NCI-H69 (cell line): ENCODE measurements around the gene RAB3GAP2.
"Not testable (repeated sequence)": the region's sequence is repeated elsewhere in the genome, so short reads cannot be mapped to it uniquely, and the experiment has no call there.

Source experiments
- DNase-seq: peaks from one replicate; lab custom pipeline; 2025; lab: John Stamatoyannopoulos, UW

The RAB3GAP2 gene

DNA sequence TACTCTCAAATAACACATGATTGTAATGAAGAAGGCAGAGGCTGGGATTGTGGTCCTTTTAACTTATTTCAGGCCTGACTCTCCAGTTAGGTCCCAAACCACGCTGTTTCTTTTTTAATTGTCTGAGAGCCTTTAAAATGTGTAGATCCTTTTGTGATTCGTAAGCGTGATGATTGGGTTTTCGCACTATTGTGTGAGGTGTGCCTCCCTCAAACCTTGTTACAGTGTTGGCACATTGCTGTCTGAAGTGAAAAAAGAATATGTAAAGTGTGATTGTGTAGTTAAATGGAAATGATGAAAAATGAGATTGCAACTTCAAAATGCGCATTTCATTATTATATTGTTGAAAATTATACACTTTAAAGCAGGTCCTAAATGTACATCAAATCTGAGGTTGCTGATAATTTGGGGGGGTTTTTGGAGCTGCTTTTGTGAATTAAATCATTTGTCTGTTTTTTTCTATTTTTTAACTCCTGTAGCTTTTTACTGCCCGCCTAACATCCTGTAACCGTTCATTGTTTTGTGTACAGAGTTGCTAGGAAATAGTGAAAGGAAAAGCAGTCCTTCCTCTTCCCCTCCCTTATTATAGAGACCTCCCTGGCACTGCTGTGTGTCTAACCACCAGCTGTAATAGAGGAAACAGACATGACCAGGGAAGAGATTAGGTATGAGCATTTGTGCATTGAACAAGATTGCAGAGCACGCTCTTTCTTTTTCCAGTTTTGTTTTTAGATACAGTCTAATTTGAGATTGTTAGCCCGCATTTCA lies 135.1 kb downstream of the RAB3GAP2 start:
- no peak for DNase-seq

DNA sequence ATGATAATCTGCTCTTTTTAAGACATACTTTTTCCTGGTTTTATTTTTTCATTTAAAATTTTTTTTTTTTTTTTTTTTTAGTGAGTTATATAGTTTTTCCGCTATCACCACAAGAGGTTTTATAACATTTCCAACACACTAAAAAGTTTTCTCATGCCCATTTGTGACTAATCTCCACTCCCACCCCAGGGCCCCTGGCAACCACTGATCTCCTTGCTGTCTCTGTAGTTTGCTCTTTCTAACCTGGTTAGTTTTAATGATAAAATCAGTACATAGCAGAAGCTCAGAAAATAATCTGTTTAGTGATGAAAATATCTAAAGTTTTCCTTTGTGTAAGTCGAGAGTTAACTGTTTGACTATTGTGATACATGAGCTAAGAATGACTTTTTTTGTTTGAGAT lies 136.5 kb downstream of the RAB3GAP2 start:
- DNase-seq: no peak

DNA sequence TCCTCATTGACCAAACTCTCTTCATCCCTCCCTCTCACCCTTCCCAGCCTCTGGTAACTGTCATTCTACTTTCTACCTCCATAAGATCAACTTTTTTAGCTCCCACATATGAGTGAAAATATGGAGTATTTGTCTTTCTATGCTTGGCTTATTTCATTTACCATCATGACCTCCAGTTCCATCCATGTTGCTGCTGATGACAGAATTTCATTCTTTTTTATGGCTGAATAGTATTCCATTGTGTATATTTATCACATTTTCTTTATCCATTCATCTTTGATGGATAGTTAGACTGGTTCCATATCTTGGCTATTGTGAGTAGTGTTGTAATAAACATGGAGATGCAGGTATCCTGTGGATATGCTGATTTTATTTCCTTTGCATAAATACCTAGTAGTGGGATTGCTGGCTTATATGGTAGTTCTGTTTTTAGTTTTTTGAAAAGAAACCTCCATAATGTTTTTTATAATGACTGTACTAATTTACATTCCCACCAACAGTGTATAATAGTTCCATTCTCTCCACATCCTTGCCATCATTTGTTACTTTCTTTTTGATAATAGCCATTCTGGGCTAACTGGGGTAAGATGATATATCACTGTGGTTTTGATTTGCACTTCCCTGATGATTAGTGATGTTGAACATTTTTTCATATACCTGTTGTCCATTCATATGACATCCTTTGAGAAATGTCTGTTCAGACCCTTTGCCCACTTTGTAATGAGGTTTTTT lies 142.6 kb downstream of the RAB3GAP2 start:
- no peak for DNase-seq

DNA sequence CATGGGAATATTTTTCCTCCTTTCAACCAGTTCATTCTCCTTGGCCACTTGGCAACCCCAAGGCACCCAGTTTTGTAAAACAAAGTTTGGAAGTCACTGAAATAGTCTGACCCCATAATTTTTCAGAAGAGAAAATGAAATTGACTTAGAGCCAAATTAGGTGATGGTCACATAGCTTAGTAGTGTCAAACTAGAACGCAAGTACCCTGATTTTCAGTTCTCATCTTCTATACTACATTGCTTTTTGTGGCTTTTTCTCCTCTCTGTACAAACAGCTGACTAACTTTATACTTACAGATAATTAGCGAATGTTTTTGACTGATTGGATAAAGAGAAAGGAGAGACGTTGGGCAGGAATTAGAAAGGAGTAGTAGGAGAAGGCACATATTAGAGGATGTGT lies 145.2 kb downstream of the RAB3GAP2 start:
- no peak for DNase-seq

DNA sequence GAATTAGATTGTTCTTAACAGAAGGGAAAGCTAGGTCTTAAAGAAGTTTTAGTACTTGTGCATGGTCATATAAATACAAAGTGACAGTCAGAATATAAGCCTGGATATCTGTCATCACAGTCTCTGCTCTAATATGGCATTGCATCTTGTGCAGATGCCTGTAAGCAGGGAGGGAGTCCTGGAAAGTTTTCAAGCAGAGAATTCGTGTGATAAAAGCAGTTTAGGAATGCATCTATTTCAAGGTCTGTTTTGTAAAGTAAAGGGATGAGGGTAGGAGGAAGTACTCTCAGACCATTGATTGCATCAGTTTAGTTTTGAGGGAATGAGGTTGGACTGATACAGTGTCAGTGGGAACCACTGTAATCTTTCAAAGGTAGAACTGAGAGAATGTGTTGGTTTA lies 147.7 kb downstream of the RAB3GAP2 start:
- no peak for DNase-seq

DNA sequence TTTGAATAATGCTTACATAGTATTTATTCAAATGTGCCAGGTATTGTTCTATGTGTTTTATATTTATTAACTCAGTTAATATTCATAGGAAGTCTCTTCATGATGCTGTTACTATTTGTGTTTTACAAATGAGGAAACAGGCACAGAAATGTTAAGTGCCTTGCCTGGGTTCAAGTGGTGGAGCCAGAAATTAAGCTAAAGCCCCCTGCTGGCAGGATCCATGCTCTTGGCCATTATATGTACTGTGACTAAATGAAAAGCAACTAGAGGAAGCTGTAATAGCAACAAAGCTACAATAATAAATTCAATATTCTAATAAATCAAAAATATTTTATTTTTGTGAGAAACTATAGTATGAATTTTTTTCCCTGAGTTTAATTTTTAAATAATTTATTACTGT lies 148.4 kb downstream of the RAB3GAP2 start:
- DNase-seq: peak; percentile 40

DNA sequence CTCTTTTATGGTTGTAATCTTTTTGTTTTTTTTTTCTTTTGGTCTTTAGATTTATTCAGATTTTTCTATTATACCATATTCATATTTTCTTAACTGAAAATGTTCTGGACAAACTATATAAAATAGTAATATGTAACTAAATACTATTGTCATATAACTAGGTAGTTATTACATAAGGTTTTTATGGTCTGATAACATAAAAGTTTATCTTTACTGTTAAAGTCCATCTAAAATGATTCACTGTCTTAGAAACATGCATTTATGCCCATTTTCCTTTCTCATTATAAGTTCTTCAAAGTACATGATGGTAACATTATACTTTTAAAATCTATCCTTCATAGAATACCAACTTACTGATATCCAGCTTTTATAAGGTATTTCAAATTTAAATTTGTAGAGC lies 149.2 kb downstream of the RAB3GAP2 start:
- DNase-seq: no peak

DNA sequence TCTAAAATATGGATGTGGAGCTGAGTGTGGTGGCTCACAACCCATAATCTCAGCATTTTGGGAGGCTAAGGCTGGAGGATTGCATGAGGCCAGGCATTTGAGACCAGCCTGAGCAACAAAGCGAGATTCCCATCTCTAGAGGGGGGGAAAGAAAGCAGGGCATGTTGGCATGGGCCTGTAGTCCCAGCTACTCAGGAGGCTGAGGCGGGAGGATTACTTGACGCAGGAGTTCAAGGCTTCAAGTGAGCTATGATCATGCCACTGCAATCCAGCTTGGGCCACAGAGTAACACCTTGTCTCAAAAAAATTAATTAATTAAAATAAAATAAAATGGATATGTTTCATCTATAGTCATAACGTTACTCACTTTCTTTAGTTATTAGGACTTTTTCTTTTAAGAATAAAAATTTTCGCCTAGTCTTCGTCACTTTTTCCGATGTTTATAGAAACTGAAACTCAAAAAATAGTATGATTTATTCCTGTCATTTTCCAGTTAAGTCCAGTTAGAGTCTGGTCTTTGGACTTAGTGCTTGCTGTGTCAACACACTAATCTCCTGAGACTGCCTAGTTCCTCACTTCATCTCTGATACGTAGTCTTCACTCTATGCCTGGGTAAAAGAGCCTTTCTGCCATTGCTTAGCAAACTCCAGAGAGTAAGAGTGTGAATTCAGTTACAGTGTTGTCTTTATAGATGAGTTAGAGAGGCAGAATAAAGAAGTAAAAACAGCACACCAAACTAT lies 150.3 kb downstream of the RAB3GAP2 start:
- DNase-seq: no peak

DNA sequence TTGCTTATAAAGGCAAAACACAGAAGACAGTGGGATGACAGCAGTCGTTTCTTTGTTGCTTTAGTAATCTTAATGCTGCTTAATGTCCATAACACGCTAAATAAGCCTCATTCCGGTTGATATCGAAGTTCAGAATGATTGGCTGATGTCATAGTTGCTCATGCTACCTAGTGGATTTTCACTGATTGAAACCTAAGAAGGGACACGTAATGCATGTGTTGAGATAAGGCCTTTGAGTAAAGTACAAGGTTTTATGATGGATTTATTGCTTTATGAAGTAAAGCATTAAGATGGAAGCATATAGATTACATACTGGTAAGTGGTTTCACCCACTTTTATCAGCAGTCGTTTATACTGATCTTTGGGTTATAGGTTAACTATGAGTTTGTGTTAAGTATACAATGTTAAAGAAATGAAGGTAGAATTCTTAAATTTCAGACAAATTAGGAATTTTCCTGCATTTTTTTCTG lies 153.2 kb downstream of the RAB3GAP2 start:
- DNase-seq: no peak

DNA sequence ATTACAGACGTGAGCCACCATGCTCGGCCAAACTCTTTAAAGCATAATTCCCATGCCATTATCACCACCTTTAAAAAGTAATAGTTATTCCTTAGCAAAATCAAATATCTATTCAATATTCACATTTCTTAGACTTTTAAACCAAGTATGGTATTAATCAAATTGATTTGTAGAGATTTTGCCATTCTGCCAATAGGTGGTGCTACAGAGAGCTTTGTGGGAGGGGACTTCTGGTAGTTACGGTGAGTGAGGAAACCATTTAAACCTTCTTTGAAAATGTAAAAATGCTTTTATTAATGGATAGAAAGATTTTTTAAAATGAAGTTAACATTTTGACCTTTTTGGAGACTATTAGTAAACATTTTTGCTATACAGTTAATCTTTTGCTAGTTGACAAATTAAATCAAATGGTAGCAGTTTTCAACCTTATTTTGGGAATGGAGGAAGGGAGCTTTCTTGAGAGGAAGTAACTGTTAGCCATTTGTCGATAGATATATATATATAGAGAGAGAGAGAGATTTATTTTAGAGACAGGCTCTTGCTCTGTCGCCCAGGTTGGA lies 159.0 kb downstream of the RAB3GAP2 start:
- DNase-seq: peak; percentile 59

DNA sequence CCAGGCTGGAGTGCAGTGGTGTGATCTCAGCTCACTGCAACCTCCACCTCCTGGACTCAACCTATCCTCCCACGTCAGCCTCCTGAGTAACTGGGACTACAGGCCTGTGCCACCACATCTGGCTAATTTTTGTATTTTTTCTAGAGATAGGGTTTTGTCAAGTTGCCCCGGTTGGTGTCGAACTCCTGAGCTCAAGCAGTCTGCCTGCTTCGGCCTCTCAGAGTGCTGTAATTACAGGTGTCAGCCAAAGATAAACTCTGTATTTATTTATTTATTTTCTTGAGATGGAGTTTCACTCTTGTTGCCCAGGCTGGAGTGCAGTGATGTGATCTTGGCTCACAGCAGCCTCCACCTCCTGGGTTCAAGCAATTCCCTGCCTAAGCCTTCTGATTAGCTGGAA lies 159.7 kb downstream of the RAB3GAP2 start:
- not testable (repeated sequence) for DNase-seq

DNA sequence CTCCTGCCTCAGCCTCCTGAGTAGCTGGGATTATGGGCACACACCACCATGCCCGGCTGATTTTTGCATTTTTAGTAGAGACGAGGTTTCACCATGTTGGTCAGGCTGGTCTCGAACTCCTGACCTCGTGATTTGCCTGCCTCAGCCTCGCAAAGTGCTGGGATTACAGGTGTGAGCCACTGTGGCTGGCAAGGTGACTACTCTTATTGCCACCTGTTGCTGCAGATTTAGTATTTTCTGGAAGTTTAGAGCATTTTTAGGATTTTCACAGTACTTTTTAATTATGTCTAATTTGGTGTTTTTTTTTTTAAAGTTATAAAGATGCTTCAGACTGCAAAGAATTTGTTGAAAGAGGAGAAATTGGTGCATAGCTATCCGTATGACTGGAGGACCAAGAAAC lies 161.8 kb downstream of the RAB3GAP2 start:
- DNase-seq: not testable (repeated sequence)

DNA sequence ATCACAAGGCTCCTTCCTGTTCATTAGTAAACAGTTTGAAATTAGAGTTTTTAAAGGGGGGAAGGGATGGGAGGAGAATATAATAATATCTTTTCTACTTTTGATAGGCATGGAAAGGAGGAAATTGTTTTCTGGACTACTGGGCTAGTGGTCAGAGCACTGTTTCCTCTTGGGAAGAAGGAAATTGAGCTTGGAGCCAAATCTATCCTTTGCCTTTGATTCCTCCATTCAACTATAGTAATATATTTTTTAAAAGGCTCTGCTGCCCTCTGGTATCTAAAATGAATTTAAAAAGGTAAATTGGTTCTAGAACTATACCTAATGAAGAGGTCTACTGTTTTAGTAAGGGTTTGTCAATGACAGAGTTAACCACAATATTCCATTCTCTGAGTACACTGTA lies 172.4 kb downstream of the RAB3GAP2 start:
- DNase-seq: no peak
